DMS79 treated with DMSO at 0.1 percent for 48 hours (cell line): ENCODE results near the gene BLTP2.

ENCODE experiments used
- DNase-seq: peaks from one replicate; lab custom pipeline; 2025; lab: John Stamatoyannopoulos, UW

Gene BLTP2

GRCh38 chr17:28598799-28599310, 46.1 kb downstream of the BLTP2 start, which contains the start of gene SPAG5:
SPAG5 (minus strand) TSS chr17:28599025; CDS start chr17:28598946, 79 bp downstream.
- DNase-seq: peak; percentile 95

DNA sequence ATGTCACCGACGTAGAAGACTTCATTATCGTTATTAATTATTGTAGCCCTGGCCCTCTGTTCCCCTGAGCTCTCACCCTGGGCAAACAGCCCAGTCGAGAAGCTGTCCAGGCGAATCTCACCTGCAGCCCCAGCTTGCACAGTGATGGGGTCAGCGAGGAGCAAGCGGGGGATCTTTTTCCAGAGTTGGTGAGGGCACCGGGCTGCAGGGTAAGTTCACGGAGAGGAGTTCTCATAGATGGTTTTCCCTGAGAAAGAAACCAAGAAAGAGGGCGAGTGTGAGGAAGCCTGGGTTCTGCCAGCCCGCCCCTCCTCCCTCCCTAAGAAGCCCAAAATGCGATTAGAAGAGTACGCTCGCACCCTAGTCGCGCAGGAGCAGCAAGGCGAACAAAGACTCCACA, 46.6 kb downstream of the BLTP2 start:
- DNase-seq: peak; percentile 59

DNA sequence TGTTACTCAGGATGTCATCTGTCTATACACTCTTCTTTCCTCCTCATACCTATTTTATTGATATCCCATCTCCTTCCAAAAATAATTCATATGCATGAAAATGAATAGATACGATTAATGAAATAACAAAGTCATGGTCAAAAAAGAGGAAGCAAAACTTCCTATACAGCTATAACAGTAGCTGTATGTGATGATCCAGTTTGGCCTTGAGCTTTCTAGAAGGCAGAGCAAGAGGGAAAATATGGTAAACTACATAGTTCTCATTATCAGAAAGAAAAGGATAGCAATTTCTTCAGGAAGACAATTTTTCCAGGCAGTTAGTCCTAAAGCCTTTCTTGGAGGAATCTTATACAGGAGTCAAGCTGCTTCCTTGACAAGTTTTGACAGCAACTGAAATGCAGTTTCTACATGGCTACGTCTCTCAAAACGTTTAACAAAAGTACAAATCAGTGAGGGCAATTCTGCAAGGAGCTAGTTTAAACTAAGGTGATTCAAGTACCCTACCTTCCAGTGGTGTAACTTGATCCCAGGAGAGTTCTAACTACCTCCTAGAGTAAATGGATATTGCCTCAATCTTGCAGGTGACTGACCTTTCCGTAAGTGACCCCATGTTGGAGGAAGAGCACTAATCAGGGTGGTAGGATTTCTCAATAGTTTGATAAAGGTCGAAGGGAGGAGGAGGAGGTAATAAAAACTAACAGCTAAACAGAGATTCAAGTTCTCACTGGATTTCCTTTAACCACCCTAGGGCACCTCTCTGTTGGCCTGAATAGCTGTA, 47.2 kb downstream of the BLTP2 start:
- DNase-seq: peak; percentile 37
